OCI-LY1 (cell line): ENCODE results near the gene ACADL.

ENCODE experiments used
- CTCF ChIP-seq: fragments of 200-600 bp; sonication (generic), shearing (Covaris generic); IDR thresholded peaks from 2 replicates; pipeline ENCODE4 v1.5.1; 2017; ENCODE audit warnings: mild to moderate bottlenecking, antibody characterized with exemption, low read length, moderate library complexity, mixed read lengths
- EZH2 ChIP-seq: fragments of 200-600 bp; sonication (generic), shearing (Covaris generic); IDR thresholded peaks from 2 replicates; pipeline ENCODE4 v1.8.0; 2017; ENCODE audit warnings: borderline replicate concordance, mixed run types, mild to moderate bottlenecking, antibody characterized with exemption, low read length, moderate library complexity, mixed read lengths

DNA sequence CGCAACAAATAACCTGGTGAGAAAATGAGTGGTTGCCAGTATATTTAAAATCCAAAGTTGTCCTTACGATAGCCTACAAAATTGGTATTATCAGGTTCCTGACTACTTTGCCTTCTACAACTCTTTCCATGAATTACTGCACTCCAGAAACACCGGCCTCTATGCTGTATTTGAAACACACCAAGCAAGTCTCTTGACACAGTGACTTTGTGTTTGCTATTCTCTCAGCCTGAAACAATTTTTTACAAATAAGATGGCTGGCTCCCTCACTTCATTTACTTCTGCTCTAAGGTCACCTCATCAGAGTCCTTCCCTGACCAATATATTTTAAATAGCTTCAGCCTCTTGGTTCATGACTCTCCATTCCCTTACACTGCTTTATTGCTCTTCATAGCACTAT, 66.2 kb downstream of the ACADL start:
- TF ChIP-seq EZH2 (no peak), CTCF (no peak)
